Adipocyte (in vitro differentiated cells): Measurements from ENCODE around the gene RTP3.
"Not testable (repeated sequence)": the region's sequence is repeated elsewhere in the genome, so short reads cannot be mapped to it uniquely, and the experiment has no call there.

ENCODE experiments used
- DNase-seq: peaks from one replicate; pipeline ENCODE4 v3.0.0-alpha.2; 2015; ENCODE audit warnings: low read depth
- H3K27me3 ChIP-seq: replicated peaks from 2 replicates; pipeline ENCODE4 v1.7.0; 2013; ENCODE audit warnings: mild to moderate bottlenecking, low read length, moderate library complexity; ENCODE audit not compliant: control insufficient read depth, insufficient read depth
- H3K36me3 ChIP-seq: 2 replicates; pipeline ENCODE4 v1.7.0; 2013; ENCODE audit warnings: low read length, mild to moderate bottlenecking, moderate library complexity; ENCODE audit not compliant: control insufficient read depth, insufficient read depth, severe bottlenecking
- H3K4me1 ChIP-seq: 2 replicates; pipeline ENCODE4 v1.7.0; 2013; ENCODE audit warnings: mild to moderate bottlenecking, low read length, moderate library complexity; ENCODE audit not compliant: control insufficient read depth, insufficient read depth
- H3K4me3 ChIP-seq: 2 replicates; pipeline ENCODE4 v1.7.0; 2013; ENCODE audit warnings: mild to moderate bottlenecking, low read length, moderate library complexity
- H3K9ac ChIP-seq: 2 replicates; pipeline ENCODE4 v1.7.0; 2013; ENCODE audit warnings: mild to moderate bottlenecking, low read length, moderate library complexity
- H3K9me3 ChIP-seq: 2 replicates; pipeline ENCODE4 v1.7.0; 2013; ENCODE audit warnings: mild to moderate bottlenecking, low read length, moderate library complexity; ENCODE audit not compliant: control insufficient read depth

Gene RTP3

DNA sequence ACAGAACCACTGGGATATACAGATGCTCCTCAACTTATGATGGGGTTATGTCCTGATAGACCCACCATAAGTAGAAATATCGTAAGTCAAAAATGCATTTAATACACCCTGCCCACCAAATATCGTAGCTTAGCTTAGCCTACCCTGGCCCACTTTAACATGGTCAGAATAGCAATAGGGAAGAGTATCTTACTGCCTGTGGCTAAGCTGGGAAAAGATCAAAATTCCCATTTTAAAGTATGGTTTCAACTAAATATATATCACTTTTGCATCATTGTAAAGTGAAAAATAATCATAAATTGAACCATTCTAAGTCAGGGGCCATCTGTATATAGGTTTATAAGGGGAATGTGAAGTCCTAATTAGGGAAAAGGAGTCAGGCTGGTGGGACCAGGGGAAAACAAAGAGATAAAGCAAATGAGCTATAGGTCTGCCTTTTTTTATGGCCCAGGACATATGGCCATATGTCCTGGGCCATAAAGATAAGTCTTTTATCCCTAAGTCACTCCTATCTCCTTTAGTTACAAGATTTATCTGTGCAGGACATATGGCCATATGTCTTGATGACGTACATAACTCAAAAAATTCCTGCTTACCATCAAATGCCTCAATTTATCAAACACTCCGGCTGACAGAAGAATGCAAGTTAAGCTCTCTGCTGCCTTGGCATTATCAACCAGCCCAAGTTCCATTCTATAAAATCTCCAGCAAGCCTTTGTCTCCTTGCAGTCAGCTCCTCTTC lies 11.2 kb downstream of the RTP3 start:
- H3K9ac ChIP-seq, result no peak overlapping the region
- no peaks in the 10 kb centered on the region for H3K27me3 ChIP-seq
- H3K9me3 ChIP-seq, result no peaks in the 10 kb centered on the region
- H3K4me1 ChIP-seq, result no peaks in the 10 kb centered on the region
- no peaks in the 10 kb centered on the region for H3K36me3 ChIP-seq
- DNase-seq, result no peak
- H3K4me3 ChIP-seq, result no peak overlapping the region

DNA sequence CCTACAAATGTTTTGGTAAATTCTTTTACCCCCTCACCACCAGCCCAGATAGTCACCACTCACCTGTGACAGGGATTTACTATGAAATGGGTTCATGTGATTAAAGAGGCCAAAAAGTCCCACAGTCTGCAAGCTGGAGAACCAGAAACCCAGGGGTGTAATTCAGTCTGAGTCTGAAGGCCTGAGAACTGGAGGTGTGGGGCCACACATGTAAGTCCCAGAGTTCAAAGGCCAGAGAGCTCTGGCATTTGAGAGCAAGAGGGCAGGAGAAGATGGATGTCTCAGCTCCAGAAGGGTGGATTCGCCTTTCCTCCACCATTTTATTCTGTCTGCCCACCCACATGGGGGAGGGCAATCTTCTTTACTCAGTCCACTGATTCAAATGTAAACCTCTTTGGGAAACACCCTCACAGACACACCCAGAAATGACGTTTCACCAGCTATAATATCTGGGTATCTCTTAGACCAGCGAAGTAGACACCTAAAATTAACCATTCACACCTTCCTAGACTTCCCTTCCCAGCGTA lies 11.9 kb downstream of the RTP3 start:
- Histone ChIP-seq H3K27me3 (no peaks in the 10 kb centered on the region), H3K9ac (no peak overlapping the region), H3K4me3 (no peak overlapping the region), H3K4me1 (no peaks in the 10 kb centered on the region), H3K9me3 (no peaks in the 10 kb centered on the region), H3K36me3 (no peaks in the 10 kb centered on the region)
- DNase-seq, result no peak

DNA sequence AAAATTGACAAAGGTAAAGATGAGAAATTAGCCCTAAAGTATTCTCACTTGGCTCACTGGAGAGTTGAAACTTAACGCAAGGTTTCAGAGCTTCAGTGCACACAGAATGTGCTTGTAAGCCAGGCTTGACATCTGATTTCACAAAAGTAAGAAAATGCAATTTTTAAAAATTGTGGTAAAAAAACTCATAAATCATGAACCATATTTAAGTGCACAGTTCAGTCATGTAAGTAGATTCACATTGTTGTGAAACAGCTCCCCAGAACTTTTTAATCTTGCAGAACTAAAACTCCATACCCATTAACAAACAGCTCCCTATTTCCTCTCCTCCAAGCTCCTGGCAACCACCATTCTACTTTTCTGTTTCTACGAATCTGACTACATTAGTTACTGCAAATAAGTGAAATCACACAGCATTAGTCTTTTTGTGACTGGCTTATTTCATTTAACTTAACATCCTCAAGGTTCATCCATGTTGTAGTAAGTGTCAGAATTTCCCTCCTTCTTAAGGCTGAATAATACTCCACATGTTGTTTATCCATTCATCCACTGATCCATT lies 14.5 kb downstream of the RTP3 start:
- no peak overlapping the region for H3K4me3 ChIP-seq

DNA sequence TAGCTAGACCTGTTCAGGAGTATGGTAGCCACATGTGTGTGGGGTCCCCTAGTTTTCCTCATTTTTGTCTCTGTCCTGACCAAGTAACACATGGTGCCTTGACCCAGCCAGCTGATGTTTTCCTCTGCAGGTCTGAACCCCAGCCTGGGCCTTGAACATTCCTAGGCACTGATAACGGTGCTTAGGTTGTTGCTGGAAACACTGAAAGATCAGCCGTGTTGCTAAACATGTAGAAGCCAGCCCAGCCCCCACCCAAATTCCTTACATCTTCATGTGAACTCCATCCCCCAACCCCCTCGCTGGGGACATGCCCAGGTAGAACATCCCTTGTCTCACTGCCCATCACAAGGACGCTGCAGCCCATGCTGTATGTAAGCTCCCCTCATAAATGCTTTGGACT lies 18.7 kb downstream of the RTP3 start:
- Histone ChIP-seq H3K9ac (no peak overlapping the region), H3K4me3 (no peak overlapping the region), H3K4me1 (no peaks in the 10 kb centered on the region), H3K36me3 (no peaks in the 10 kb centered on the region), H3K9me3 (no peaks in the 10 kb centered on the region), H3K27me3 (no peaks in the 10 kb centered on the region)
- DNase-seq, result no peak

More for the DNA sequence above, 14.5 kb downstream of the RTP3 start:
- Histone ChIP-seq H3K36me3 (no peaks in the 10 kb centered on the region), H3K9me3 (no peaks in the 10 kb centered on the region), H3K4me1 (no peaks in the 10 kb centered on the region), H3K27me3 (no peaks in the 10 kb centered on the region), H3K9ac (no peak overlapping the region)
- no peak for DNase-seq

DNA sequence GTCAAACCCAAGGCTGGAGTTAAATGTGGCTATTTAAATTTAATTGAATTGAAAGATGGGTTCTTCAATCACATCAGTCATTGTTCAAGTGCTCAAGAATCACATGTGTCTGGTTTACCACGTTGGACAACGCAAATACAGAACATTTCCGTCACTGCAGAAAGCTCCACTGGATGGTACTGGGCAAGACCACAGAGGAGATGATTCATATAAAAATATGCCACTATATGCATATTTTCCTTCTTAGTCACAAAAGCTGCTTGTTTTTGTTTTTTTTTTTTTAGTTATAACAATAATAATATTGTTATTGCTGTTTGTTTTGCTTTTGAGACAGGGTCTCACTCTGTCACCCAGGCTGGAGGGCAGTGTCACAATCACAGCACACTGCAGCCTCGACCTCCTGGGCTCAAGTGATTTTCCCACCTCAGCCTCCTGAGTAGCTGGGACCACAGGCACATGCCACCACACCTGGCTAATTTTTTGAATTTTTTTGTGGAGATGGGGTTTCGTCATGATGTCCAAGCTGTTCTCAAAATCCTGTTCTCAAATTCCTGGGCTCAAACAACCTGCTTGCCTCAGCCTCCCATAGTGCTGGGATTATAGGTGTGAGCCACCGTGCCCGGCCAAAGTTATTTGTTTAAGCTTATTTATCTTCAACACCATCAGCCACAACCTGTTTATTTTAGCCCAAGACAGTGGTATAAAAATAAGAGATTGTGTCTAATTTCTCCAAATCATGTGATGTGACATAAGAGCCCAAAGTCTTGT lies 19.4 kb downstream of the RTP3 start:
- Histone ChIP-seq H3K9me3 (no peaks in the 10 kb centered on the region), H3K4me3 (no peak overlapping the region), H3K27me3 (no peaks in the 10 kb centered on the region), H3K9ac (no peak overlapping the region), H3K36me3 (no peaks in the 10 kb centered on the region), H3K4me1 (no peaks in the 10 kb centered on the region)
- peak; percentile 78 for DNase-seq

DNA sequence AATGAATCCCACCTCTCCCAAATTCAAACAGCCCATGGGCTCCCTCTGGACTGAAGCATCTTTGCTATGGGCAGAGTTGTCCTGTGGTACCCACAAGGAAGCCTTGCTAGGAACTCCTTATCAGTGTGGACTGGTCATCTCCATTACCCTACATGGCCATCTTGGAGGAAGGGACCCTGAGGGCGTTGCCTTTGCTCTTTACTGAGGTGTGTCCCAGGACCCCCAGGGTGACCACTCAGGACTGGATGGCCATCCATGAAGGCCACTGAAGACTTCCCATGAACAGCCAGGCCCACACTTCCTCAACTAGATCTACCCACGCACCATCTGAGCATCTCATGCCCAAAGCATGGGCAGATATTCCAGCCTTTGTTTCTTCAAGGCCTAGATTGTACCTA lies 20.0 kb downstream of the RTP3 start:
- no peaks in the 10 kb centered on the region for H3K36me3 ChIP-seq
- no peak for DNase-seq
- H3K4me3 ChIP-seq, result no peak overlapping the region
- no peak overlapping the region for H3K9ac ChIP-seq
- no peaks in the 10 kb centered on the region for H3K9me3 ChIP-seq
- no peaks in the 10 kb centered on the region for H3K4me1 ChIP-seq
- no peaks in the 10 kb centered on the region for H3K27me3 ChIP-seq

DNA sequence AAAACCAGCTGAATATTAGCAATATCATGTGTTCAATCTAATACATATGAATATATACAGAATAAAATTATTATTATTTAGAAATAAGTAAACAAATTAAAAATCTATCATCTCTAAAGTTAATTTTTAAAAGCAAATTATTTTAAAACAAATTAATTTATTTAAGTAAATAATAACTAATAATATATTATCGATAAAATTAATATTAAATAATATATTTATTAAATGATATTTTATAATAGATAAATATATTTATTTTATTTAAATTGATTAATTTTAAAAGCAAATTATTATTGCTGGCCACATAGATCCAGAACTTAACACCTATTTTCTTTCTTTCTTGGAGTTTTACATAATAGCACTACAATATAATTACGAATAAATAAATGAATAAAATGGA lies 22.2 kb downstream of the RTP3 start:
- H3K27me3 ChIP-seq, result no peaks in the 10 kb centered on the region

DNA sequence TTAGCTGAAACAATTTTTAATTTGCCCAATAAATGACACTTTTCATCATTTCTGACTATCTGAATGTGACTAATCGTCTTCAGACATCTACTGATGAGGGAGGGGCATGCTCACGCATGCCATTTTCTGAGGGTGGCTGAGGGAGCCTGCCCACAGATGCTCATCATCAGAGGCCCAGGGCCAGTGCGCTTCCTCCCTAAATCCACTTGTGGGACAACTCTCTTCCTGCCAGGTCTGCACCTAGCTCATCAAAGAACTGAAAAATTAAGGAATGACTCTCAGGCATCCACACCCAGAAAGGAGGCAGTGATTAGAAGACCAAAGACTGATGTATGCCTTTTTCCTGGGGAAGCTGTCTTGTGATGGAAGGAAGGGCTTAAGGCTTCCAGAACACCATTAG lies 22.8 kb downstream of the RTP3 start:
- Histone ChIP-seq H3K4me3 (no peak overlapping the region), H3K27me3 (no peaks in the 10 kb centered on the region), H3K9me3 (no peaks in the 10 kb centered on the region), H3K36me3 (no peaks in the 10 kb centered on the region), H3K4me1 (no peaks in the 10 kb centered on the region), H3K9ac (no peak overlapping the region)
- DNase-seq, result no peak

More for the DNA sequence above, 22.2 kb downstream of the RTP3 start:
- Histone ChIP-seq H3K4me1 (no peaks in the 10 kb centered on the region), H3K36me3 (no peaks in the 10 kb centered on the region), H3K9ac (no peak overlapping the region), H3K9me3 (no peaks in the 10 kb centered on the region), H3K4me3 (no peak overlapping the region)
- no peak for DNase-seq

DNA sequence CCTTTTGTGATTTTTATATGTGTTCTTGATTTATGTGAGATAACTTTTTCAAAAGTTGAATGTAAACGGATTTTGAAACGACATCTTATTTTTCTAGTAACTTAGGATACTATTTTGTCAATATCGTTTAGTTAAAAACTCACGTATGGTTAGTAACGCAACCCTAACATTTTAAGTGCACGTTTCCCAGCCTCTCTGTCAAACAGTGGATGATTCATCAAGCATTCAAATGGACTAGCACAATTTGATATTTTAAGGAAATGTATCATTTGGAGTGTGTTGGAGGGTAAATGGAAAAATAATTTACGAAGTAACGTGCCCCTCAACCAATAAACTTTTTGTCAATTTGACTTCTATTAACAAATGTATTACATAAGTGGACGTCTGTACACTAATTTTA lies 23.3 kb downstream of the RTP3 start:
- Histone ChIP-seq H3K4me3 (no peak overlapping the region), H3K9me3 (no peaks in the 10 kb centered on the region), H3K36me3 (no peaks in the 10 kb centered on the region), H3K4me1 (no peaks in the 10 kb centered on the region), H3K9ac (no peak overlapping the region), H3K27me3 (no peaks in the 10 kb centered on the region)
- DNase-seq, result no peak

DNA sequence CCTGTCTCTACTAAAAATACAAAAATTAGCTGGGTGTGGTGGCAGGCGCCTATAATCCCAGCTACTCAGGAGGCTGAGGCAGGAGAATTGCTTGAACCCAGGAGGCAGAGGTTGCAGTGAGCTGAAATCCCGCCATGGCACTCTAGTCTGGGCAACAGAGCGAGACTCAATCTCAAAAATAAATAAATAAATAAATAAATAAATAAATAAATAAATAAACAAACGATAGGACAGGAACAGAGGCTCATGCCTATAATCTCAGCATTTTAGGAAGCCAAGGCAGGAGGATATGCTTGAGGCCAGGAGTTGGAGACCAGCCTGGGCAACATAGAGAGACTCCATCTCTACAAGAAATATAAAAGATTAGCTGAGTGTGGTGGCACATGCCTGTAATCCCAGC lies 24.4 kb downstream of the RTP3 start:
- not testable (repeated sequence) for H3K36me3 ChIP-seq, H3K27me3 ChIP-seq, DNase-seq, H3K4me3 ChIP-seq, H3K9me3 ChIP-seq, H3K9ac ChIP-seq, H3K4me1 ChIP-seq

DNA sequence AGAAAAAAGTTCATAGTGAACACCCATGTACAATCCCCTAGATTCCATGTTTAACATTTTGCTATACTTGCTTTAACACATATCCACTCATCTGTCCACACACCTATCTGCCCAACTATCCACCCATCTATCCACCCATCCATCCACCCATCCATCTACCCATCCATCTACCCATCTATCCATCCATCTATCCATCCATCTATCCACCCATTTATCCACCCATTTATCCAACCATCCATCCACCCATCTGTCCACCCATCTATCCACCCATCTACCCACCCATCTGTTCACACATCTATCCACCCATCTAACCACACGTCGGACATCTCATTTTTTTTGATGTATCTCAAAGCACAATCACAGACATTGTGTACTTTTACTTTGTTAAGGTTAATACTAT lies 25.8 kb downstream of the RTP3 start:
- H3K9ac ChIP-seq, result no peak overlapping the region
- H3K27me3 ChIP-seq, result no peaks in the 10 kb centered on the region
- H3K9me3 ChIP-seq, result no peaks in the 10 kb centered on the region
- H3K4me1 ChIP-seq, result no peaks in the 10 kb centered on the region
- no peak overlapping the region for H3K4me3 ChIP-seq
- no peak for DNase-seq
- H3K36me3 ChIP-seq, result no peaks in the 10 kb centered on the region
